Ishikawa (cell line): ENCODE measurements around the gene WASF1.
A peak's percentile ranks its signal among the peaks of the same experiment; 100 is the strongest.

Experiments used
- CEBPB ChIP-seq: IDR thresholded peaks from 2 replicates; pipeline ENCODE4 v1.6.1; 2012
- CREB1 ChIP-seq: IDR thresholded peaks from 2 replicates; pipeline ENCODE4 v1.6.1; 2012; ENCODE audit warnings: low read depth
- EGR1 ChIP-seq: IDR thresholded peaks from 2 replicates; pipeline ENCODE4 v1.6.1; 2012
- EP300 ChIP-seq: IDR thresholded peaks from 2 replicates; pipeline ENCODE4 v1.6.1; 2012; ENCODE audit warnings: borderline replicate concordance
- FOXM1 ChIP-seq: IDR thresholded peaks from 2 replicates; pipeline ENCODE4 v1.6.1; 2012; ENCODE audit warnings: low read depth, borderline replicate concordance
- NFIC ChIP-seq: IDR thresholded peaks from 2 replicates; pipeline ENCODE4 v1.6.1; 2012
- RAD21 ChIP-seq: IDR thresholded peaks from 2 replicates; pipeline ENCODE4 v1.6.1; 2012; ENCODE audit warnings: low read depth
- TAF1 ChIP-seq: IDR thresholded peaks from 2 replicates; pipeline ENCODE4 v1.6.1; 2012; ENCODE audit warnings: low read depth, mild to moderate bottlenecking
- TCF12 ChIP-seq: IDR thresholded peaks from 2 replicates; pipeline ENCODE4 v1.6.1; 2012; ENCODE audit warnings: low read depth
- USF1 ChIP-seq: IDR thresholded peaks from 2 replicates; pipeline ENCODE4 v1.6.1; 2012
- YY1 ChIP-seq: IDR thresholded peaks from 2 replicates; pipeline ENCODE4 v1.6.1; 2012; ENCODE audit warnings: low read depth
- ZBTB7A ChIP-seq: IDR thresholded peaks from 2 replicates; pipeline ENCODE4 v1.6.1; 2012; ENCODE audit warnings: low read depth
- TF ChIP-seq, protein P1 (sequence below): IDR thresholded peaks from 2 replicates; pipeline ENCODE4 v1.6.1; 2012
- TF ChIP-seq, protein P2 (sequence below): IDR thresholded peaks from 2 replicates; pipeline ENCODE4 v1.6.1; 2012; ENCODE audit warnings: low read depth, mild to moderate bottlenecking

DNA sequence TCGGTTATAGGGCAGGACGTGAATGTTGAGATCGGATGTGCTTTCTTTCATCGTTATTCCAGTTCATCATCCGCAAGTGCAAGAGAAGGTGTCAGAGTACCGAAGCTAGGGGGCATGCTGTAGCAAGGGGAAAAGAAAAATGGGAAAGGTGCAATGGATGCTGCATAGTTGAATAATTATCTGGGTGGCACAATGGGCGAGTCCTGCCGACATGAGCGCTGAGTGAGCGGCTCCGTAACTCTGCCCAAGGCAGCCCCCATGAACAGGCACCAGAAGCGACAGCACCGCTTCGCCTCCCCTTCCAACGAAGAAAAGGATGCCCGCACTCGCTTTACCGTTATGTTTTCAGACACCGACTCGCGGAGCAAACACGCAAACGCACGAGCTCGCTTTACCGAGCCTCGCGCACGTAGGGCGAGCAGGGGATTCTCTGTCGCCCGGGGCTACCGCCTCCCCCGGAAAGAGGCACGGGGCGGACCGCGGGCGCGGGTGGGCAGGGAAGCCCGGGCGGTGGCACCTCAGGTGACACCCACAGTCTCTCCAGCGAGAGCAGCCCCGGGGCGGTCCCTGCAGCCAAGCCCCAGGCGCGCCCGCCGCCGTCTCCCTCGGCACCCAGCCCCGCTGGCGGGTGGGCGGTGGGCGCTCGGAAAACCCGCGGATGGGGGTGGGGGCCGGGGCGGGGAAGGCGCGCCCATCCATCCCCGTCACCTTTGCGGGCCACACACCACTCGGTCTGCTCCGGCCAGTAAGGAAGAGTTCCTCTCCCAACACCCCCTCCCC, 654 bp downstream of the WASF1 start:
- TF ChIP-seq ZBTB7A = no peak
- TF ChIP-seq CREB1 = no peak
- TF ChIP-seq EP300 = no peak
- TF ChIP-seq, protein P1, sequence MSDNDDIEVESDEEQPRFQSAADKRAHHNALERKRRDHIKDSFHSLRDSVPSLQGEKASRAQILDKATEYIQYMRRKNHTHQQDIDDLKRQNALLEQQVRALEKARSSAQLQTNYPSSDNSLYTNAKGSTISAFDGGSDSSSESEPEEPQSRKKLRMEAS = no peak
- no peak for TF ChIP-seq CEBPB
- TF ChIP-seq NFIC = no peak
- no peak for TF ChIP-seq YY1
- no peak for TF ChIP-seq FOXM1
- no peak for TF ChIP-seq TAF1
- TF ChIP-seq USF1 = no peak
- TF ChIP-seq TCF12 = no peak
- no peak for TF ChIP-seq EGR1
- TF ChIP-seq, protein P2, sequence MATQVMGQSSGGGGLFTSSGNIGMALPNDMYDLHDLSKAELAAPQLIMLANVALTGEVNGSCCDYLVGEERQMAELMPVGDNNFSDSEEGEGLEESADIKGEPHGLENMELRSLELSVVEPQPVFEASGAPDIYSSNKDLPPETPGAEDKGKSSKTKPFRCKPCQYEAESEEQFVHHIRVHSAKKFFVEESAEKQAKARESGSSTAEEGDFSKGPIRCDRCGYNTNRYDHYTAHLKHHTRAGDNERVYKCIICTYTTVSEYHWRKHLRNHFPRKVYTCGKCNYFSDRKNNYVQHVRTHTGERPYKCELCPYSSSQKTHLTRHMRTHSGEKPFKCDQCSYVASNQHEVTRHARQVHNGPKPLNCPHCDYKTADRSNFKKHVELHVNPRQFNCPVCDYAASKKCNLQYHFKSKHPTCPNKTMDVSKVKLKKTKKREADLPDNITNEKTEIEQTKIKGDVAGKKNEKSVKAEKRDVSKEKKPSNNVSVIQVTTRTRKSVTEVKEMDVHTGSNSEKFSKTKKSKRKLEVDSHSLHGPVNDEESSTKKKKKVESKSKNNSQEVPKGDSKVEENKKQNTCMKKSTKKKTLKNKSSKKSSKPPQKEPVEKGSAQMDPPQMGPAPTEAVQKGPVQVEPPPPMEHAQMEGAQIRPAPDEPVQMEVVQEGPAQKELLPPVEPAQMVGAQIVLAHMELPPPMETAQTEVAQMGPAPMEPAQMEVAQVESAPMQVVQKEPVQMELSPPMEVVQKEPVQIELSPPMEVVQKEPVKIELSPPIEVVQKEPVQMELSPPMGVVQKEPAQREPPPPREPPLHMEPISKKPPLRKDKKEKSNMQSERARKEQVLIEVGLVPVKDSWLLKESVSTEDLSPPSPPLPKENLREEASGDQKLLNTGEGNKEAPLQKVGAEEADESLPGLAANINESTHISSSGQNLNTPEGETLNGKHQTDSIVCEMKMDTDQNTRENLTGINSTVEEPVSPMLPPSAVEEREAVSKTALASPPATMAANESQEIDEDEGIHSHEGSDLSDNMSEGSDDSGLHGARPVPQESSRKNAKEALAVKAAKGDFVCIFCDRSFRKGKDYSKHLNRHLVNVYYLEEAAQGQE = no peak
- peak; percentile 72 for TF ChIP-seq RAD21
